ENCODE measurements around the gene AKAP6. TPM values are rescaled to one million over a fixed set of nuclear protein-coding genes. Genes with fewer than 3 reads are reported as not detected.

The AKAP6 gene
- total and polyA plus RNA-seq, 4 donors = 0.42 to 3.2 (median 1.7) TPM

GRCh38 chr14:32341947-32342846 is 13.1 kb downstream of the AKAP6 start:
- TF ChIP-seq, protein P1, sequence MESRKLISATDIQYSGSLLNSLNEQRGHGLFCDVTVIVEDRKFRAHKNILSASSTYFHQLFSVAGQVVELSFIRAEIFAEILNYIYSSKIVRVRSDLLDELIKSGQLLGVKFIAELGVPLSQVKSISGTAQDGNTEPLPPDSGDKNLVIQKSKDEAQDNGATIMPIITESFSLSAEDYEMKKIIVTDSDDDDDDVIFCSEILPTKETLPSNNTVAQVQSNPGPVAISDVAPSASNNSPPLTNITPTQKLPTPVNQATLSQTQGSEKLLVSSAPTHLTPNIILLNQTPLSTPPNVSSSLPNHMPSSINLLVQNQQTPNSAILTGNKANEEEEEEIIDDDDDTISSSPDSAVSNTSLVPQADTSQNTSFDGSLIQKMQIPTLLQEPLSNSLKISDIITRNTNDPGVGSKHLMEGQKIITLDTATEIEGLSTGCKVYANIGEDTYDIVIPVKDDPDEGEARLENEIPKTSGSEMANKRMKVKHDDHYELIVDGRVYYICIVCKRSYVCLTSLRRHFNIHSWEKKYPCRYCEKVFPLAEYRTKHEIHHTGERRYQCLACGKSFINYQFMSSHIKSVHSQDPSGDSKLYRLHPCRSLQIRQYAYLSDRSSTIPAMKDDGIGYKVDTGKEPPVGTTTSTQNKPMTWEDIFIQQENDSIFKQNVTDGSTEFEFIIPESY (IDR thresholded peaks at IDR 0.05) = no peak
- TF ChIP-seq JUND (IDR thresholded peaks at IDR 0.05) (no peak), RAD21 (IDR thresholded peaks at IDR 0.05) (no peak), REST (IDR thresholded peaks at IDR 0.05) (no peak), YY1 (IDR thresholded peaks at IDR 0.05) (no peak), FOXA1 (IDR thresholded peaks at IDR 0.05) (no peak), GABPA (IDR thresholded peaks at IDR 0.05 in 1 of 2, conservative IDR thresholded peaks at IDR 0.05 in 1 of 2) (no peak), TAF1 (conservative IDR thresholded peaks at IDR 0.05) (no peak), RXRA (IDR thresholded peaks at IDR 0.05) (no peak), SP1 (IDR thresholded peaks at IDR 0.05) (no peak), HNF4G (IDR thresholded peaks at IDR 0.05) (no peak), NR2F2 (IDR thresholded peaks at IDR 0.05) (no peak), EGR1 (IDR thresholded peaks at IDR 0.05; ENCODE audit: low read depth in 2 of 2) (no peak), HNF4A (conservative IDR thresholded peaks at IDR 0.05) (no peak), FOXA2 (IDR thresholded peaks at IDR 0.05) (no peak), CTCF (IDR thresholded peaks at IDR 0.05; ENCODE audit: low read depth, low read length, missing input control) (no peak)
- TF ChIP-seq, protein P2, sequence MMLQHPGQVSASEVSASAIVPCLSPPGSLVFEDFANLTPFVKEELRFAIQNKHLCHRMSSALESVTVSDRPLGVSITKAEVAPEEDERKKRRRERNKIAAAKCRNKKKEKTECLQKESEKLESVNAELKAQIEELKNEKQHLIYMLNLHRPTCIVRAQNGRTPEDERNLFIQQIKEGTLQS (IDR thresholded peaks at IDR 0.05) = no peak
- TF ChIP-seq, protein P3, sequence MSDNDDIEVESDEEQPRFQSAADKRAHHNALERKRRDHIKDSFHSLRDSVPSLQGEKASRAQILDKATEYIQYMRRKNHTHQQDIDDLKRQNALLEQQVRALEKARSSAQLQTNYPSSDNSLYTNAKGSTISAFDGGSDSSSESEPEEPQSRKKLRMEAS (IDR thresholded peaks at IDR 0.05) = no peak
- no peak for DNase-seq (ENCODE audit: low spot score)
- H3K9ac ChIP-seq (ENCODE audit: low read depth in 1 of 2, low read length in 2 of 2) = no peak overlapping the region
- H3K27ac ChIP-seq (ENCODE audit: low read depth in 1 of 2, low read length in 2 of 2) = no peak overlapping the region
- no peaks in the 10 kb centered on the region for H3K4me1 ChIP-seq (ENCODE audit: control insufficient read depth in 4 of 4, insufficient read depth in 4 of 4, low read length in 3 of 4)
- 98% methylated on average over 2 of the region's 2 CpGs for WGBS
- no peaks in the 10 kb centered on the region for H3K27me3 ChIP-seq (ENCODE audit: control insufficient read depth in 4 of 4, insufficient read depth in 4 of 4, low read length in 3 of 4)
- H3K9me3 ChIP-seq (ENCODE audit: control insufficient read depth in 4 of 4, low read length in 3 of 4) = no peaks in the 10 kb centered on the region
- no peak overlapping the region for H3K4me3 ChIP-seq (ENCODE audit: low read depth in 1 of 3, low read length in 3 of 3)
- no peaks in the 10 kb centered on the region for H3K36me3 ChIP-seq (ENCODE audit: control insufficient read depth in 4 of 4, insufficient read depth in 3 of 4, low read depth in 1 of 4, low read length in 3 of 4)
